HG03575 (cell line): Measurements from ENCODE around the gene GFAP.
"Not testable (repeated sequence)": the region's sequence is repeated elsewhere in the genome, so short reads cannot be mapped to it uniquely, and the experiment has no call there.

Experiments used
- ATAC-seq: cut with Tn5 transposase; IDR thresholded peaks from one replicate; pipeline ENCODE4 v1.9.1; 2021; ENCODE audit not compliant: unreplicated experiment, insufficient number of reproducible peaks, low FRiP score; ENCODE audit errors: extremely low read depth

Gene GFAP

DNA sequence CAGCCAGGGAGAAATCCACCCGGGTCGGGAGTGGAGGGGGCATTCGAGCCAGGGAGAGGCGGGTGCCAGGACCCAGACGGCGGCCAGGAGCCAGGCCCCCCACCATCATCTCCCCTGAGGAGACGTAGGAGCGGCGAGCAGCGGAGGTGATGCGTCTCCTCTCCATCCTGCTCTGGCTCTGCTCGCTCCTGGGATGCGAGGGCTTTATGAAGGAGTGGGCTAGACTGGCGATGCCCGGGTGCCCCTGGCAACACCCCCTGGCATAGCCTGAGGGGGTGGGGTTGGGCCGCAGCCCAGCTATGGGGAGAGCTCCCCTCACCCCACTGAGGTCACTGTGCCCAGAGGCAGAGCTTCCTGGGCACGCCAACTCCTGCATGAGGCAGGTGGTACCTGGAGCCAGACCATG lies at the start of gene GFAP:
Gene GFAP, minus strand, starts transcription at position 180 of the 406 bp plus-strand sequence. Its CDS starts 14 bp downstream, at position 166.
- no peak for ATAC-seq

DNA sequence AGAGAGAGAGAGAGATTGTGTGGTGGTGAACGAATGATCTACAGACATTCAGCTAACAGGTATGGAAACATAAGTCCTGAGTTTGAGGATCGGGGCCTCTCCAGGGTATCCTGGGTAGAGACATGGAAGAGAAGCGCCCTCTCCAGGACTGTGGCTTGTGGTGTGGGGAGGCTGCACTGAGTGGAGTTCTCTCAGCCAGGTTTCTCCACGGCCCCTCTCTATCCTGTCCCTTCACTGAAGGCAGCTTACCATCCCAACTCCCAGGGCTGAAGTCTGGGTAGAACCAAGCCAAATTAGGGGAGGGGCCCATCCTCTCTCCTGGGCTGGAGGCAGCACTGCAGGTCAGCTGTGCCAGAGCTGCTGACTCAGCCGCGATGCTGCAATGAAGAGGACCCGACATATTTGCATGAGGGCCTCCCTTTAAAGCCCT lies 46.6 kb upstream of the GFAP start:
- ATAC-seq: no peak

DNA sequence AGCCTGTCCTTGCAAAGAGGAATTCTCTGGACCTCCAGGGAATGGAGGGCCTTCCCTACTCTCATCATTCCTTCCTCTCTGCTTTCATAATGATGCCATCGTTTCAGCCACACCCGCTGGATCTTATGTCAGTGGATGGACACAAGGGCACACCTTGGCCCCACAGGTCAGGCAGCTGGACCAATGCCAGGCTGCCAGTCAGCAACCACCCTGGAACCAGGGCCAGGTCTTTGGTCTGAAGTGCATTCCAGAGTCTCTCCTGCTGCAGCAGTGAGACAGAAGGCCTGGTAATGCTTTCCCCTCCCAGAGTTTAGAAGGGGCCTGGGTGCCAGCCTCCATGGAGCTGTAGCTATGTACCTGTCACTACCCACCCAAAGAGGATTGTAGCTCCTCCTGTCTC lies 45.4 kb upstream of the GFAP start:
- ATAC-seq: no peak

DNA sequence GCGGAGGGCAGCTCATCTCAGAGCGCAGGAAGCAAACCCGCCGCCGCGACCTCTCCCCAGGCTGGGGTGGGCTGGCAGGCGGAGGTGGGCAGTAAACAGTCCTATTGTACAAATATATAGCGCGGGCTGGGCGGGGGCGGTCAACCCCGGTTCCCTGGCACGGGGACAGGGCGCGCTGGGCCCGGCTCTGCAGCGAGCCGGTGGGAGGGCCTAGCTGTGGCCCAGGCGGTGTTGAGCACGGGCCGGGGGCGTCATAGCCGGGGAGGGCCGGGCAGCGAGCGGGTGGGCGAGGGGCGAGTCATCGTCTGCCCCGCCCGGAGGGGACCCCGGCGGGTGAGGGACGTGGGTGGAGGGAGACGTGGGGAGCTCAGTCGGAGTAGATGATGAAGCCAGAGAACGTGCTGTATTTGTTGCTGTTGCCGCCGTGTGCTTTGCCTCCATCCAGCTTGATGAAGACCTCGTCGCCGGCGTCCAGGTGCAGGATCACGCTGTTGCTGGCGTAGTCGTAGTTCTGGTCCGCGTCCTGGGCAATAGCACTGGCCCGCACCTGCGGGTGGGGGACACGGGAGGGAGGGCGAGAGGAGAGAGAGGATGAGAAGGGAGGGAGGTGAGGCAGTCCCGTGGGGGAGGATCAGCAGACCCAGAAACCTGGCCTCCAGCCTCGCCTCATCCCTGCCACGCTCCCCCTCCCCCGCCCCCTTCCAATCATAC lies 44.7 kb upstream of the GFAP start:
- no peak for ATAC-seq

DNA sequence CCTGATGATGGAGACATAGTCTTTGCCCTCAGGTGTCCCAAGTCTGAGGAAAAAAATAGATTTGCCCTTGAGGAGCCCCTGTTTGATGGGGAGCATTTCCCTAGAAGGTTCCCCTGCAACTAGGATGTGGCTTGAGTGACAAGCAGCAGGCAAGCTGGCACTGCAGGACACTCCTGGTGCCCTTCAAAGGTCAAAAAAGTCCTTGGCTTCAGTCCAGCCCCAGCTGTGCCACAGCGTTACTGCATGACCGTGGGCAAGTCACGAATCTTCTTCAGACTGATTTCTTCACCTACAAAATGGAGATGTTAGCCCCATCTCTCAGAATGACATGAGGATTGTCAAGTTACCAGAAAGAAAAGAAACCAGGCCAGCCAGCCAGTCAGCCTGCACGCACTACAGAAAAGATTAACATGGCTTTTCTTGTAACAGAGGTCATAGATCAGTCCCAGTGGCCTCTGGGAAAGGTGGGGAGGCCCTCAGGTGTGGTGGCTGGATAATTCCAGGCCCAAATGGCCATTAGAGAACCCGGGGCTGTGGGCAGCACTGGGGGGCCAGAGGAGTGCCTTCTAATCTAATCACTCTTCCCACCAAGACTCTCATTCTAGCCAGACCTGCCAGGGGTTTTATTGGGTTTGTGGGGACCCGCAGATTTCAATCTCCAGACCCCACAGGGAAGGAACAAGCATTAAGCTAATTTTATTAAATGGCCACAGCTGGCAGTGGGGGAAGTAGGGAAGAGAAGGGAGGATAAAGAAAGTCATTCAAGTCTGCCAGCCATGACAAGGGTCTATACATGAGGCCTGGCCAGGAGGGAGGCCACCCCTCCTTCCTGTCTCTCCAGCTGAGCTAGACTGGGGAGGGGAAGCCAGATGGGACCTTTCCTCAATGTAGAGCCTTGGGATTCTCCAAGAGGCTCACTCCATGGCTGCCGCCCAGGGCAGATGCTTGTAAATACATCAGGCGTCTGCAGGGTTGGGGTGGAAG lies 42.0 kb upstream of the GFAP start:
- no peak for ATAC-seq

DNA sequence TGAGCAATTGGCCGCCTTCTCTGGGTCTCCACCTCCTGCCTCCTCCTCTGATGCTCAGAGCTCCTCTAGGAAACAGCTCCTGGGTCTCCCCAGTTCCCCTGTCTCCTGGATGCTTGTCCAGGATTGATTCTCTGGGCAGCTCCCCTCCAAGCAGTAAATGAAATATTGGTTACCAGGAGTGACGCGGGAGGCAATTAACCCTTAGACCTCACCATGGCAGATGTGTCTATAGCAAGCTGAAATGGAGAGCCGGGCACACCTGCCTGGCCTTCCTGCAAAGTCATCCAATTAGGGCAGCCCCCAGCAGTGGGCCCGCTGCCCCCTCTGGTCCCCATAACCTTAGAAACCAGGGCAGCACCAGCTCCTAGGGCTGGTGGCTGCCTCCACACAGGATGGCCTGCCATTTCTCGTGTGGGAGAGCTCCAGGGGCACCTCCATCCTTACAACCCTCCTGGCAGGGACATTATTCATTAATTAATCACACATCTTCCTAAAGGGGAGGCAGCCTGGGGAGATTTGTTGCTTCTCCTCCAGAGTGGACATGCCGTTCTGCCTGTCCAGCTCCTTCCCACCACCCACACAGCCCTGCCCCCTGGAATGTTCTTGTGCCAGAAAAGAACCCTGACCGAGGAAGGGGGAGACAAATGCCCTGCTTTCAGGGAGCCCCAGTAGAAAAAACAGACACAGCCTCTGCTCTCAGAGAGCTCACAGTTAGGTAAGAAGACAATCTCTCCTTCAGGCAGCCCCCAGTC lies 40.5 kb upstream of the GFAP start:
- no peak for ATAC-seq

DNA sequence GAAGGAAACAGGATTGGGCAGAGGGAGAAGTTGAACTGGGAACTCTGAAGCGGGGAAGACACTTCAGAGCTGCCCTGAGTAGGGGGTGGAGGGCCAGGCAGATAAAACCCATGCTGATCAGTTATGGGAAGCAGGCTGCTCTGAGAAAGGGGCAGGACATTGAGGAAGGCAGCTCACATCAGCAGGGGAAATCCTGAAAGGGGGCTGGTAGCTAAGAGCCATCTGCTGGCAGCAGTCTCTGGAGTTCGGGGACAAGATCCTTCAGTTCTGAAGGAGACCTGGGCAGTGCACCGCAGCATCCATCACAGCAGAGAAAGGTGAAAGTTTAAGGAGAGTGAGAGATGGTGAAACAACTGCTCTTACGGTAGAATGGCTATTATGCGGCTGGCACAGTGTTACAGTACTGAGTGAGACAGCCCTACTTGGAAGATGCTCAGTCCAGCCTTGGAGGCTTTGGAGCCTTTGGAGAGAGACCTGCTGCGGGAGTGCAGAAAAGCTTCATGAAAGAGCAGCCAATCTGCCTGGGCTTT lies 37.7 kb upstream of the GFAP start:
- ATAC-seq: no peak

DNA sequence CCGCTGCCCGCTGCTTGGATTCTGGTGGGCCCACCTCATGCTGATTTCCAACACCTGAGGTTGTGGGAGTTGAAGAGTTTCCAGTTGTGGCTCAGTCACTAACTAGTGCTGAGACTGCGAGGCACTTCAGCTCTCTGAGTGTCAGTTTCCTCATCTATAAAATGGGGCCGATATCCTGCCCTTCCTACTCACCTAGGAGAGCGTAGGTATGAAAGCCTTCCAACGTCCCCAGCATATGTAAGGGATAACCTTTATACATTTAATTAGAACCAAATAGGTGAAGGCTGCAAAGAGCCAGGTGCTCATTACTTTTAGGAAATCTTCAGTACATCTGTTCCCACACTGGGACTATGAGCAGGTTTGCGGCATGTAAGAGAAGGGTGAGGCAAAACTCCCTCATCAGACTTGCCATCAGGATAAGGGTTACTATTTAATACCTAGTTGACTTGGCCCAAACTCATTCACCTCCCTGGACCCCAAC lies 33.1 kb upstream of the GFAP start:
- no peak for ATAC-seq

DNA sequence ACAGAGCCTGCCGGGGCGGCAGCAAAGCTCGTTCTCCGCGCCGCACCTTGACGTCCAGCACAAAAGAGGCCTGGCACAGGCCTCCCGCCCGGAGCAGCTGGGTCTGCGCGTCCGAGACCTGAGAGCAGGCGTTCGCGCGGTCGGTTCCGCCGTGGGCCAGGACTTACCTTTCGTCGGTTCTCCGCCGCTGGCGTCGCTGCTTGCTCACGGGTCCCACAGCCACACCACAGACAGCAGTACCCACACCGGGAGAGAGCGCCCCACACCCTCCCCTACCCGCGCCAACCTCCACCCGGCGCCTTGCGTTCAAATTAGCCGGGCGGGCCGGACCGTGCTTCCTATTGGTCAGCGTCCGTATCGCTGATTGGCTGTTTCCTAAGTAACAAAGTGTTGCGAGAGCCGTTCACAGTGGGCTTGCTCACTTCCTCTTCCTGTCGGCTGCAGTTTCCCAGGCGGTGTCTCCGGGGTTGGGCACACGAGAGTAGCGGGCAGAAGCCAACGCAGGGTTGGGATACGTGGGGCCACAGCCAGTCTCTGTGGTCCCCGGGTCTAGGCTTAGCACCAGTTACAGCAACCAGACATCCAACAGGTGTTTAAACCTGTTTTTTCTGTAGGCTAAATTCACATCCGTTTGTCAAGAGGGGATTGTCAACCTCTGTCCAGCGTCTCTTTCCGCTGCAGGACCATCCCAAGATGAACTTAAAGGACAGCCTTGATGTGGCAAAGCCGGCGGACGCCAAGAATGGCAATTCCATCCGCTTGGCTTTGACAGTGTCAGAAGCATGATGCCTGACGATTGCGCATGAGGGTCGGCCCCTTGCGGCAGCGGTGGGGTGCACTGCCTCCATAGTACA lies 32.4 kb upstream of the GFAP start, which contains the start of gene KIF18B:
Gene KIF18B, minus strand, starts transcription at position 313 of the 854 bp plus-strand sequence. CDS start 11,429 bp downstream, outside the sequence.
- ATAC-seq: peak; percentile 50

DNA sequence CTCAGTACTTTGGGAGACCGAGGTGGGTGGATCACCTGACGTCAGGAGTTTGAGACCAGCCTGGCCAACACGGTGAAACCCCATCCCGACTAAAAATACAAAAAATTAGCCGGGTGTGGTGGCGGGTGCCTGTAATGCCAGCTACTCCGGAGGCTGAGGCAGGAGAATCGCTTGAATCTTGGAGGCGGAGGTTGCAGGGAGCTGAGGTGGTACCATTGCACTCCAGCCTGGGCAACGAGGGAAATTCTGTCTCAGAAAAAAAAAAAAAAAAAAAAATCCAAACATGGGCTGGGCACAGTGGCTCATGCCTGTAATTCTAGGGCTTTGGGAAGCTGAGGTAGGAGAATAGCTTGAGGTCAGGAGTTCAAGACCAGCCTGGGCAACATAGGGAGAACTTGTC lies 30.4 kb upstream of the GFAP start:
- not testable (repeated sequence) for ATAC-seq

DNA sequence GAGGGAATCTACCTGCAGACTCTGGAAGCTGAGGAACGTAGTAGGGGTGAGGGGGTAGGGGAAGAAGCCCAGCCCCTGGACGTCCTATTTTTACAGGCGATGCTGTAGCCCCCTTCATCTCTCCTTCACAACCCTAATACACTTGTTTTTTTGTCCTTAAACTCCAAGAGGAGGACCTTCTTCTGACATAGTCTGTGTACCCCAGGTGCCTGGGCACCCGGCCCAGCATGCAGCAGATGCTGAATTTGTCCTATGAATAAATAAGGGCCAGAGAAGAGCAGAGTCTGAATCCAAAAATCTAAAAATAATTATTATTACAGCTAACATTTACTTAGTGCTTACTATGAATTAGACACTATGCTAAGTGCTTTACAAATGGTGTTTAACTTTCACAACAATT lies 27.2 kb upstream of the GFAP start:
- ATAC-seq: no peak

DNA sequence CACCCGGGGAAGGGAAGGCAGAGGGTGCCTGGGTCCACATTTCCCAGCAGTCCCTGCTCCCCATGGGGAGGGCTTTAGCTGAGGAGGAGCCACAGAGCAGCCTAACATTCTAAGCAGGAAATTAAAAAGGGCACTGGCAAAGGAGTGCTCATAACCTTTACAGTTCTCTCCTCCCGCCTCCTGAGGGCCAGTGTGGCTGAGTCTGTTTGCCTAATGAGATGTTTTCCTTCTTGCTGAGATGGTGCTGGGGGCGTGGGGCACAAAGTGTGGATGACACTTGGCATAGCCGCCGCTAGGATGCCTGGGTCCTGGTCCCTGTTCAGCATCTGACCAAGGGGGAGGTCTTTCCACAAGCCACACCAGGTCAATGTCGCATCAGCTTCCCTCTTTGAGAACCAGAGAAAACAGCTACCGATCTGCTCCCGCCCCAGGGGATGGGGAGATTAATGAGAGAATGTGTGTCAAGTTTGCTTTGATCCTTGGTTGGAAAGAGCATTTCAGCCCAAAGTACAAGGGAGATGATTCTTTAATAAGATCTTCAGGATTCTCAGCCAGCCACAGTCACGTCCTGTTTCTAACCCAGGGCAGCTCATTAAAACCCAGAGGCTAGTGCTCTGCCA lies 26.5 kb upstream of the GFAP start:
- no peak for ATAC-seq

DNA sequence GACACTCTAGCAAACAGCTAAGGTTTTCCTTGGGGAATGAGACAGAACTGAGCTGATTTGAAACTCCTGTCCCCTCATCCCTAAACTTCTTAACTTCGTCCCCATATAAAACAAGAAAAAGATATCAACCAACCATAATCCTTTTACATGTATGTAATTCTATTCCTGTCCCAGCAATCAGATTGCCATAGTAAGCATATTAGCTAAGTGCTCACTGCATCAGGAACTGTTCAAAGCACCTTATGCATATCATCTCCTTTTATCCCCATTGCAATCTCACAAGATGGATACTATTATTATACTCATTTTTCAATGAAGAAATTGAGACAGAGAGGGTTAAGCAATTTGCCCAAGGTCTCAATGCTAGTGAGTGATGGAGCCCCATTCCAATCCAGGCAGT lies 25.5 kb upstream of the GFAP start:
- no peak for ATAC-seq

DNA sequence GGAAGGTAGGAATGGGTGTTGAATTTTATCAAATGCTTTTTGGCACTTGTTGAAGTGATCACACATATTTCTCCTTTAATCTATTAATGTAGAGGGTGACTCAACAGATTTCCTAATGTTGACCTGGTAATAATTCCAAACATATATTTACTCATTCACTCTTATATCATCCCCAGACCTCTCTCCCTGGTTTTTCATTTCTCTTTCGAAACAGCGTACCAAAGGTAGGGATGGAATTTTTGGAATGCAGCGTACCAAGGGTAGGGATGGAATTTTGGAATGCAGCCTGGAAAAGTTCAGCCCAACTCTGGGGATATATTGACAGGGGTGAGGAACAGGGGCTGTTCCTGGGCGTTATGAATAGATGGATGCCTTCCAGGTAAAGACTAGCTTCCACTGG lies 25.0 kb upstream of the GFAP start:
- ATAC-seq: no peak

DNA sequence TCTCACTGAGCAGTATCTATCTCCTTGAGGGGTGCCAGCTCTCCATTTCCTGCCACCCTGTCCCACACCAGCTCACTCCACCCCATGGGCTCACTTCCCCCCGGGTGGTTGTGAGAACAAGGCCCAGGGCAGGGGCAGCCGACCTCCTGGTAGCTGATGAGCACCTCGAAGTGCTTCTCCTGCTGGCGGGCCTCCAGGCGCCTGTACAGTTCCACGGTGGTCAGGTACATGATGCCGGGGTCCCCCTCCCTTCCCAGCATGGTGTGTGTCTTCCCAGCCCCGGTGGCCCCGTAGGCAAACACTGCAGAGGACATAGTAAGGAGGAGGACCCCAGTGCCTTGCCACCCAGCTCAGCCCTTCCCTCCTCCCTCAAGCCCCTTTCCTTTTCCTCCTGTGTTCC lies 19.8 kb upstream of the GFAP start:
- no peak for ATAC-seq

DNA sequence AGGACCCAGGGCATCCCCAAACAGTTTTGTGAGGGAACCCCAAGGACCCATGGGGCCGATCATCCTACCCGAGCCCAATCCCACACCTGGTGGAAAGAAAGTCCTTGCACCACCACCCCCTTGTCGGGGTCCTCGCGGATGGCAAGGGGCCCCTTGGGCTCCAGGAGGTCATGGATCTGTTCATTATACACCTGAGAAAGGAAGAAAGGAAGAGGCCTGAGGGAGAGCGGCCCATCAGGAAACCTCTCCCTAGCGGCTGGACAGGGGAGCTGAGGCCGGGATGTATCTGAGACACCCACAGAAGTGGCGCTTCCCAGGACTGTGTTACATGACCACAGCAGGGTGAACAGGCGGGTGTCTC lies 19.4 kb upstream of the GFAP start:
- no peak for ATAC-seq

DNA sequence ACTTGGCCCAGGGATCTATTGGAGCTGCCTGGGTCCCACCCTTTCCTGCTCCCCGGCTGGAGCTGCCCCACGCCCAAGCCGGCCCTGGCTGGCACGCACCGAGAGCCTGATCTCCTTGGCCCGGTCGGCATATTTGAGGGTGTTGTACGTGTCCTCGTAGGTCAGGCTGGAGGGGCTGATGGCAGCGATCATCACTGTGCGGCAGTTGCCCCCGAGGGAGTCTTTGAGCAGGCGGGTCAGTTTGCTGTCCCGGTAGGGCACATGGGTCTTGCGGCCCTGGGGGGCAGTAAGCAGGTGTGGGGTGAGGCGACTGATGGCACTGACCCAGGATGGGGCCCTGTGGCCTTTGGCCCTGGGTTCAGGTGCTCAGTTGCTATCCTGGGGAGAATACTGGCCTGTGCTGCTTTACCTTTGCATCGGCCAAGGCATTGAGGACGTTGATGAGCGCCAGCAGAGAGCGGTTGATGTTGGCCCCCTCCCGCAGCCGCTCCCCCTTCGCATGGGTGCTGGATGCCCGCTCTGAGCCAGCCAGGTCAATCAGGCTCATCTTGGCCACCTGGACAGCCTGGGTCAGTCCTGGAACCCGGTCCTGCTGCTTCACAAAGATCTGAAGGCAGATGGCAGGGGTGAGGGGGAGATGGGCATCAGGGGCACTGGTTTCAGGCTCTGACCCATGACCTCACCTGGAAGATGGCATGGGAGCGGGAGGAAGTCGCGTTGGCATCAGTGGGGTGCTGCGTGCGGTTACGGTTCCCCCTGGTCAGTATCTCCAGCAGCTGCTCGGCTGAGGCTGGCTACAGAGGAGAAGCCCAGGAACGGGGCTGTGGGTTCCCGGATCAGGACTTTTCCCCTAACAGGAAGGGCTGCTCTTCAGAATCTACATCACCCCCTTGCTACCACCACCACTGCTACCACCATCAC lies 18.8 kb upstream of the GFAP start:
- no peak for ATAC-seq
